Keratinocyte (primary cell): ENCODE results near the gene TTLL5.

Experiments used
- CTCF ChIP-seq, 3 experiments: IDR thresholded peaks in 1 of 3; conservative IDR thresholded peaks in 1 of 3; optimal IDR thresholded peaks in 1 of 3; 2 replicates in 2 of 3; 3 replicates in 1 of 3; pipeline versions ENCODE3 to v1.5.1; 2011; ENCODE audit warnings: low read length in 3 of 3, mild to moderate bottlenecking in 3 of 3, moderate library complexity in 2 of 3, control low read depth in 1 of 3, inconsistent platforms in 1 of 3; ENCODE audit not compliant: insufficient read depth in 2 of 3; ENCODE audit errors: extremely low read depth in 1 of 3
- EZH2 ChIP-seq: IDR thresholded peaks from one replicate; pipeline ENCODE4 v1.6.1; 2012; ENCODE audit warnings: inconsistent platforms, mild to moderate bottlenecking, low read length, moderate library complexity

GRCh38 chr14:75771595-75771994, 110.5 kb downstream of the TTLL5 start:
- TF ChIP-seq CTCF (optimal IDR thresholded peaks at IDR 0.05 in 1 of 3, IDR thresholded peaks at IDR 0.05 in 1 of 3, conservative IDR thresholded peaks at IDR 0.05 in 1 of 3; ENCODE audit: extremely low read depth in 1 of 3, insufficient read depth in 2 of 3, low read length in 3 of 3) (no peak), EZH2 (no peak)
